ENCODE results near the gene B4GALT4. TPM values are rescaled to one million over a fixed set of nuclear protein-coding genes. Genes with fewer than 3 reads are reported as not detected.

Gene B4GALT4
- total and polyA plus RNA-seq, 9 donors, result 14.4 to 26.6 (median 23.7) TPM

DNA sequence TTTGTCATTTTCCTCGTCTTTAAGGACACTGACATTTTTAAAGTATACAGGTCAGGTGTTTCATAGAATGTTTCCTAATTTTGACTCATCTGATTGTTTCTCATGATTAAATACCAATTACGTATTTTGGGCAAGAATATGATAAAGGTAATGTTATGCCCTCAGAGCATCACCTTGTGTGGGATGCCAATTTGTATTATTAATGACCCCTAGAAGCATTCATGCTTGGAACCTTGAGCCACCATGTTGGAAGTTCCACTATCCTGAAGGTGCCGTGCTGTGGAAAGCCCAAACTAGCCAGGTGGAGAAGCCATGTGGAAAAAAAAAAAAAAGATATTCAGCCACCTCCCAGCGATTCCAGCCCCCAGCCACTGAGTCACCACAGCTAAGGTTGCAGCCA, 19.1 kb upstream of the B4GALT4 start:
- H3K4me3 ChIP-seq, result no peak overlapping the region
- intact Hi-C loops (cut with DNase I), result no loop called here
- H3K27me3 ChIP-seq, result no peaks in the 10 kb centered on the region
- 84 to 93% (median 93%) methylated on average over 4 of the region's 4 CpGs for WGBS, 3 donors
- no peaks in the 10 kb centered on the region for H3K9me3 ChIP-seq
- peaks cover 1% of the 10 kb centered on the region for H3K4me1 ChIP-seq (ENCODE audit: insufficient read depth)
- H3K27ac ChIP-seq, result no peak overlapping the region
- TF ChIP-seq POLR2A (IDR thresholded peaks at IDR 0.05), result no peak
- TF ChIP-seq CTCF (IDR thresholded peaks at IDR 0.05), result no peak
- no peak for TF ChIP-seq EP300 (IDR thresholded peaks at IDR 0.05)
- DNase-seq, result no peak
- no peaks in the 10 kb centered on the region for H3K36me3 ChIP-seq

DNA sequence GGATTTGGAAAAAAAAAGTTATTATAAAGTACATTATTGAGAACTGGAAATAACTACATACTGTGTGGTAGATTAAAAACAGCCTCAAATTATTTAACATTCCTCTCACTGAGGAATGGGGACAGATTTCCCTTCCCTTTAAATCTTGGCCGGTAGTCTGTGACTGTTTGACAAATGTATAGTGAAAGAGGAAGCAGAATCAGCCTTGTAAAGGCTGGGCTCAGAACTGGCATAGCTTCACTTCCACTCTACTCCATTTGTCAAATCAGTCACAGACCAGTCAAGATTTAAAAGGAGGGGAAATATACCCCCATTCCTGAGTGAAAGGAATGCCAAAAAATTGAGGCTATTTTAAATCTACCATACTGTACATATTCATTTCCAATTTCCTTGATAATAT, 18.2 kb upstream of the B4GALT4 start:
- Histone ChIP-seq H3K4me3 (no peak overlapping the region), H3K4me1 (ENCODE audit: insufficient read depth) (peaks cover 1% of the 10 kb centered on the region), H3K9me3 (no peaks in the 10 kb centered on the region), H3K27me3 (no peaks in the 10 kb centered on the region), H3K36me3 (no peaks in the 10 kb centered on the region), H3K27ac (no peak overlapping the region)
- no peak for DNase-seq
- intact Hi-C loops (cut with DNase I), result no loop called here
- 10 to 33% (median 14%) methylated on average over 1 of the region's 1 CpG for WGBS, 3 donors
- TF ChIP-seq CTCF (IDR thresholded peaks at IDR 0.05) (no peak), POLR2A (IDR thresholded peaks at IDR 0.05) (no peak), EP300 (IDR thresholded peaks at IDR 0.05) (no peak)

DNA sequence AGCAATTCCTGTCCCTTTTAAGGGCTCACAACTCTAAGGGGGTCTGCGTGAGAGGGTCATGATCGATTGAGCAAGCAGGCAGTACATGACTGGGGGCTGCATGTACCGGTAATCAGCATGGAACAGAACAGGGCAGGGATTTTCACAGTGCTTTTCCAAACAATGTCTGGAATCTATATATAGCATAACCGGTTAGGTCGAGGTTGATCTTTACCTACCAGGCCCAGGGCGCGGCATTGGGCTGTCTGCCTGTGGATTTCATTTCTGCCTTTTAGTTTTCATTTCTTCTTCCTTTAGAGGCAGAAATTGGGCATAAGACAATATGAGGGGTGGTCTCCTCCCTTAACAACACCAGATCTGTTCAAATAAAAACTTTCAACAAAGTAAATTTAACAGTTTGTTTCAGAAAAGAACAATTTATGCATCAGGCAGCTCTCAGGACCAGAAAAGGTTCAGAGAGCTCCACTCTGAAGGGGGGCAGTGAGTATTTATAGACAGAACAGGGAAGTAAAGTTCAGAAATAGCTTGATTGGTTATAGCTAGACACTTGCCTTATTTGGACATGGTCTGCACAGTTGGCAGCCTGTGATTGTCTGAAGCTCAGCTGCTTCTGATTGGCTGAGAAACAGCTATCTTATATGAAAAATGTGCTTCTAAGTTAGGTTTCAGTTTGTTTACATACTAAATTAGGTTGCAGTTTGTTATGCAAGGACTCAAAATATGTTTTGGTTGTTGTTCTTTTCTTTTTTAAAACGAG, 17.2 kb upstream of the B4GALT4 start:
- H3K9me3 ChIP-seq, result no peaks in the 10 kb centered on the region
- DNase-seq, result no peak
- intact Hi-C loops (cut with DNase I), result no loop called here
- peaks cover 1% of the 10 kb centered on the region for H3K4me1 ChIP-seq (ENCODE audit: insufficient read depth)
- no peaks in the 10 kb centered on the region for H3K36me3 ChIP-seq
- H3K27ac ChIP-seq, result no peak overlapping the region
- TF ChIP-seq POLR2A (IDR thresholded peaks at IDR 0.05) (no peak), CTCF (IDR thresholded peaks at IDR 0.05) (no peak), EP300 (IDR thresholded peaks at IDR 0.05) (no peak)
- 80 to 86% (median 84%) methylated on average over 8 of the region's 8 CpGs for WGBS, 3 donors
- H3K4me3 ChIP-seq, result no peak overlapping the region
- H3K27me3 ChIP-seq, result no peaks in the 10 kb centered on the region

GRCh38 chr3:119257111-119257510, 16.4 kb upstream of the B4GALT4 start:
- TF ChIP-seq EP300 (IDR thresholded peaks at IDR 0.05) (no peak), CTCF (IDR thresholded peaks at IDR 0.05) (no peak), POLR2A (IDR thresholded peaks at IDR 0.05) (no peak)
- WGBS, 3 donors, result 91 to 98% (median 93%) methylated on average over 2 of the region's 2 CpGs
- Histone ChIP-seq H3K27me3 (no peaks in the 10 kb centered on the region), H3K4me1 (ENCODE audit: insufficient read depth) (peaks cover 1% of the 10 kb centered on the region), H3K9me3 (no peaks in the 10 kb centered on the region), H3K4me3 (no peak overlapping the region), H3K36me3 (no peaks in the 10 kb centered on the region), H3K27ac (no peak overlapping the region)
- DNase-seq, result no peak
- intact Hi-C loops (cut with DNase I), result no loop called here
